ENCODE results near the gene DMAC2.

DNA sequence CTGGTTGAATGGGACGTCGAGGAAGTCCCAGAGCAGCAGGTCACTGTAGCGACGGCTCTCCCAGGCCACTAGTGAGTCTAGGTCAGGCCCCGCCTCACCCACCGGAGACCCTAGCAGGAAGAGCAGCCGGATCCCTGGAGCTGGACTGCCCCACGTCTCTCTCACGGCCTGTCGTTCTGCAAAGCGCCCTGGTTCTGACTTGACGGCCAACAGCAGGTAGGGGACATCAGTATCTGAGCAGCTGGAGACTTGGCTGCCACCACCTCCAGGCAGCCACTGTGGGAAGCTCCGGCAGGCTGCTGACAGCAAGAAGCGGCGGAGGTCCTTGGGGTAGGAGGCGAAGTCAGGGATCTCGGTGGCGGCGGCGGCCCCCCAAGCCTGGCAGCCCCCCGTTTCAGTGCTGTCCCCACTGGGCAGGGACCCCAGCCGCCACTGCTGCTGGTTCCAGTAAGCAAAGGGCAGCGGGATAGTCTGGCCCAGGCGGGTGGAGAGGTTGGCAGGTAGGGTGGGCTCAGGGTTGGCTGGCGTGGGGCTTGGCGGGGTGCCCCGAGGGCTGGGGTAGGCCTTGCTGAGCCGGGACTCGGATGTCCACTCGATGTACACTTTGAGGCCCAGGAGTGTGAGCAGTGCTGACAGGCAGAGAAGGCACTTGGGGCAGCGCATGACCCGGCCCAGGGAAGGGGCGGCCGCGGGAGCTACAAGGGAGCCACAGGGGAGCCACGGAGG, 13.4 kb downstream of the DMAC2 start:
- TF ChIP-seq MYC (IDR thresholded peaks at IDR 0.05; ENCODE audit: low read depth, low read length): no peak
- TF ChIP-seq, protein P1, sequence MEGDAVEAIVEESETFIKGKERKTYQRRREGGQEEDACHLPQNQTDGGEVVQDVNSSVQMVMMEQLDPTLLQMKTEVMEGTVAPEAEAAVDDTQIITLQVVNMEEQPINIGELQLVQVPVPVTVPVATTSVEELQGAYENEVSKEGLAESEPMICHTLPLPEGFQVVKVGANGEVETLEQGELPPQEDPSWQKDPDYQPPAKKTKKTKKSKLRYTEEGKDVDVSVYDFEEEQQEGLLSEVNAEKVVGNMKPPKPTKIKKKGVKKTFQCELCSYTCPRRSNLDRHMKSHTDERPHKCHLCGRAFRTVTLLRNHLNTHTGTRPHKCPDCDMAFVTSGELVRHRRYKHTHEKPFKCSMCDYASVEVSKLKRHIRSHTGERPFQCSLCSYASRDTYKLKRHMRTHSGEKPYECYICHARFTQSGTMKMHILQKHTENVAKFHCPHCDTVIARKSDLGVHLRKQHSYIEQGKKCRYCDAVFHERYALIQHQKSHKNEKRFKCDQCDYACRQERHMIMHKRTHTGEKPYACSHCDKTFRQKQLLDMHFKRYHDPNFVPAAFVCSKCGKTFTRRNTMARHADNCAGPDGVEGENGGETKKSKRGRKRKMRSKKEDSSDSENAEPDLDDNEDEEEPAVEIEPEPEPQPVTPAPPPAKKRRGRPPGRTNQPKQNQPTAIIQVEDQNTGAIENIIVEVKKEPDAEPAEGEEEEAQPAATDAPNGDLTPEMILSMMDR (IDR thresholded peaks at IDR 0.05; ENCODE audit: extremely low read depth in 1 of 2, insufficient read depth in 1 of 2, low read depth in 1 of 2, low read length in 2 of 2): no peak
- no peak for TF ChIP-seq EZH2 (IDR thresholded peaks at IDR 0.05; ENCODE audit: borderline replicate concordance, low read depth, low read length, severe bottlenecking)
- TF ChIP-seq POLR2A (IDR thresholded peaks at IDR 0.05; ENCODE audit: low read depth, low read length): no peak
- no peak for TF ChIP-seq POLR2AphosphoS5 (IDR thresholded peaks at IDR 0.05; ENCODE audit: insufficient read depth, low read depth, low read length)
- TF ChIP-seq, protein P2, sequence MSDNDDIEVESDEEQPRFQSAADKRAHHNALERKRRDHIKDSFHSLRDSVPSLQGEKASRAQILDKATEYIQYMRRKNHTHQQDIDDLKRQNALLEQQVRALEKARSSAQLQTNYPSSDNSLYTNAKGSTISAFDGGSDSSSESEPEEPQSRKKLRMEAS (IDR thresholded peaks at IDR 0.05; ENCODE audit: insufficient read depth, insufficient read length): no peak
- TF ChIP-seq JUN (IDR thresholded peaks at IDR 0.05; ENCODE audit: borderline replicate concordance, insufficient read depth, insufficient read length, low read depth): no peak
- no peak for TF ChIP-seq FOS (IDR thresholded peaks at IDR 0.05; ENCODE audit: borderline replicate concordance, insufficient read depth, low read length)
- no peak for TF ChIP-seq GATA2 (IDR thresholded peaks at IDR 0.05; ENCODE audit: insufficient read depth, insufficient read length, low read depth, low read length)

Data from endothelial cell of umbilical vein (primary cell).